Upper lobe of left lung (tissue), 4 donors: ENCODE data around the gene CFI.

Experiments used
- CTCF ChIP-seq, 6 experiments: fragments of 450-650 bp in 4 of 6; fragments of 200-600 bp in 2 of 6; sonication (generic) in 2 of 6; IDR thresholded peaks; one replicate each; pipeline ENCODE4 v1.5.1; 2016 to 2019; ENCODE audit warnings: antibody characterized with exemption in 6 of 6
- POLR2A ChIP-seq, 4 donors: fragments of 450-650 bp; IDR thresholded peaks; one replicate each; pipeline ENCODE4 v1.5.1; 2016 to 2017; ENCODE audit warnings: antibody characterized with exemption in 4 of 4, mild to moderate bottlenecking in 2 of 4
- POLR2AphosphoS5 ChIP-seq, 2 donors: sonication (generic); formaldehyde crosslinking; IDR thresholded peaks; one replicate each; pipeline ENCODE4 v1.5.1; 2017; ENCODE audit warnings: antibody characterized with exemption in 2 of 2

GRCh38 chr4:109729718-109730618 is 71.8 kb downstream of the CFI start, which contains the start of gene PLA2G12A:
- no peak for TF ChIP-seq CTCF (IDR thresholded peaks at IDR 0.05)
- peak in 3 of 4 donors; percentile 14 to 77 (median 42) for TF ChIP-seq POLR2A (IDR thresholded peaks at IDR 0.05)
- TF ChIP-seq POLR2AphosphoS5 (IDR thresholded peaks at IDR 0.05): peak in 1 of 2 donors; percentile 77
